K562 (cell line): ENCODE data around the gene PHLDB1. TPM values are rescaled to one million over a fixed set of nuclear protein-coding genes. Genes with fewer than 3 reads are reported as not detected.

Experiments used
- ATAC-seq: fragments of 200-7000 bp; cut with Tn5 transposase; 3 replicates; pipeline ENCODE4 v1.9.1; 2020; ENCODE audit warnings: moderate library complexity
- BruUV-seq: library from RNA; stranded (reverse); fragments of 400-500 nt; replicated peaks from 2 replicates; lab custom pipeline; 2021; lab: Mats Ljungman, UMichigan
- CTCF ChIA-PET: fragments of 300-600 bp; formaldehyde crosslinking; extraction: SDS; loops from one replicate; lab custom pipeline; 2021; ENCODE audit warnings: low intra/inter-chr PET ratio; lab: Yijun Ruan, JAX
- POLR2A ChIA-PET: fragments of 300-600, 350-650 bp; sonication (Branson Sonifier 250); formaldehyde crosslinking; extraction: SDS; loops from one replicate; lab custom pipeline; 2021; ENCODE audit warnings: antibody characterized with exemption, inconsistent platforms; lab: Yijun Ruan, JAX
- DNase-seq, 4 experiments: peaks; one replicate each; pipeline versions ENCODE4 v3.0.0 to v3.0.0-alpha.2; 2011 to 2018; ENCODE audit warnings: low spot score in 3 of 4, mixed read lengths in 3 of 4; ENCODE audit errors: extremely low read depth in 1 of 4
- FAIRE-seq: peaks from 2 replicates; lab custom pipeline; 2011; peaks lifted over from hg19 to GRCh38; lab: Jason Lieb, UNC
- H2AFZ ChIP-seq: 2 replicates; pipeline ENCODE4 v1.6.0; 2011; ENCODE audit warnings: low read depth, low read length, control low read depth, inconsistent platforms
- H3K27ac ChIP-seq: fragments of 200-600 bp; 3 replicates; pipeline ENCODE4 v1.8.0; 2011; ENCODE audit warnings: low read depth, mild to moderate bottlenecking, control low read depth, inconsistent platforms, low read length, moderate library complexity, mixed read lengths; ENCODE audit errors: extremely low read depth
- H3K27me3 ChIP-seq, 2 experiments: fragments of 300-600 bp in 1 of 2; 2 replicates in 1 of 2; 3 replicates in 1 of 2; pipeline versions ENCODE4 v1.6.0 to v1.8.0; 2011; ENCODE audit warnings: inconsistent platforms in 2 of 2, low read length in 2 of 2, mild to moderate bottlenecking in 1 of 2, mixed read lengths in 1 of 2, moderate library complexity in 1 of 2; ENCODE audit not compliant: control insufficient read depth in 2 of 2, insufficient read depth in 2 of 2
- H3K36me3 ChIP-seq: fragments of 300-600 bp; 3 replicates; pipeline ENCODE4 v1.8.0; 2011; ENCODE audit warnings: mild to moderate bottlenecking, low read length, inconsistent platforms; ENCODE audit not compliant: control insufficient read depth, insufficient read depth
- H3K4me1 ChIP-seq, 2 experiments: fragments of 200-600 bp in 1 of 2; replicated peaks in 1 of 2; 2 replicates in 1 of 2; 3 replicates in 1 of 2; pipeline versions ENCODE4 v1.5.1 to v1.8.0; 2011; ENCODE audit warnings: inconsistent platforms in 2 of 2, low read length in 2 of 2, mild to moderate bottlenecking in 1 of 2, mixed read lengths in 1 of 2, moderate library complexity in 1 of 2; ENCODE audit not compliant: control insufficient read depth in 2 of 2, insufficient read depth in 2 of 2
- H3K4me2 ChIP-seq: 2 replicates; pipeline ENCODE4 v1.6.1; 2011; ENCODE audit warnings: low read length, control low read depth, inconsistent platforms, mixed read lengths; ENCODE audit not compliant: insufficient read depth
- H3K4me3 ChIP-seq: fragments of 200-600 bp; sonication (generic), shearing (Covaris generic); 2 replicates; pipeline ENCODE4 v1.5.1; 2016; ENCODE audit warnings: control low read depth, inconsistent platforms
- H3K79me2 ChIP-seq: fragments of 200-600 bp; 3 replicates; pipeline ENCODE4 v1.8.0; 2011; ENCODE audit warnings: low read length, inconsistent platforms; ENCODE audit not compliant: control insufficient read depth, insufficient read depth
- H3K9ac ChIP-seq, 2 experiments: 2 replicates each; pipeline versions ENCODE4 v1.6.0 to v1.6.1; 2011; ENCODE audit warnings: low read depth in 2 of 2, low read length in 2 of 2, control low read depth in 1 of 2, inconsistent platforms in 1 of 2, mild to moderate bottlenecking in 1 of 2, mixed read lengths in 1 of 2; ENCODE audit not compliant: insufficient read depth in 1 of 2
- H3K9me1 ChIP-seq: one replicate; pipeline ENCODE4 v1.6.0; 2011; ENCODE audit warnings: inconsistent platforms, mild to moderate bottlenecking, low read length, moderate library complexity; ENCODE audit not compliant: control insufficient read depth, insufficient read depth
- H3K9me3 ChIP-seq: replicated peaks from 2 replicates; pipeline ENCODE4 v1.5.1; 2011; ENCODE audit warnings: low read depth, low read length, inconsistent platforms; ENCODE audit not compliant: control insufficient read depth, insufficient read depth
- H4K20me1 ChIP-seq: replicated peaks from 2 replicates; pipeline ENCODE4 v1.6.1; 2011; ENCODE audit warnings: low read length, inconsistent platforms, mixed read lengths; ENCODE audit not compliant: control insufficient read depth, insufficient read depth
- BRF1 ChIP-seq: IDR thresholded peaks from 3 replicates; pipeline ENCODE4 v1.6.1; 2011; ENCODE audit warnings: borderline replicate concordance, mild to moderate bottlenecking; ENCODE audit not compliant: insufficient read length; ENCODE audit errors: extremely low read depth
- FOXA1 ChIP-seq: fragments of 450-650 bp; IDR thresholded peaks from 2 replicates; pipeline ENCODE4 v1.6.1; 2016; ENCODE audit warnings: mild to moderate bottlenecking, borderline replicate concordance
- PYGO2 ChIP-seq: fragments of 450-650 bp; IDR thresholded peaks from 2 replicates; pipeline ENCODE4 v1.6.1; 2016; ENCODE audit warnings: mild to moderate bottlenecking, missing genetic modification characterization, moderate library complexity, missing compliant biosample characterization
- SFPQ ChIP-seq: fragments of 200-400 bp; formaldehyde crosslinking; IDR thresholded peaks from 2 replicates; pipeline ENCODE4 v1.6.1; 2017; ENCODE audit warnings: mild to moderate bottlenecking, low read depth, low read length, moderate library complexity
- WGBS: fragments of 100-300 bp; shearing (Covaris generic); methylation state at CpG from one replicate; pipeline ENCODE4 v1.1.6; 2016; ENCODE audit warnings: low coverage, mixed read lengths; ENCODE audit not compliant: insufficient coverage; ENCODE audit errors: missing lambda C conversion rate; 5-methylcytosine and 5-hydroxymethylcytosine counted together
- in situ Hi-C: fragments of 300-500 bp; cut with MboI; formaldehyde crosslinking; loops from 4 replicates; pipeline ENCODE4 v1.15.0; 2018; ENCODE audit warnings: inconsistent platforms, mixed read lengths
- intact Hi-C: fragments of 100-400 bp; cut with micrococcal nuclease; formaldehyde crosslinking; loops from 2 replicates; pipeline ENCODE4 v1.14.2; 2022
- polyA plus RNA-seq, 8 experiments: library from polyadenylated mRNA; depleted of rRNA in 4 of 8; stranded (reverse) in 5 of 8; unstranded in 3 of 8; fragments of >200 nt; fragmentation: Nextera tagmentation in 2 of 8; fragmentation: Illumina TruSeq in 1 of 8; extraction: Ambion mirVana in 2 of 8; extraction: Trizol in 1 of 8; gene quantifications; 2 replicates each; pipeline versions ENCODE4 v1.2.1 to v1.2.3, GENCODE V29; 2011 to 2014; ENCODE audit warnings: inconsistent platforms in 1 of 8, missing spikeins in 1 of 8
- total RNA-seq, 7 experiments: library from RNA; depleted of rRNA in 6 of 7; stranded (reverse); fragments of >200 nt in 6 of 7; fragmentation: Illumina TruSeq in 2 of 7; extraction: Trizol in 2 of 7; gene quantifications; 2 replicates each; pipeline versions ENCODE4 v1.2.1 to v1.2.3, GENCODE V29; 2011 to 2021; ENCODE audit warnings: low replicate concordance in 1 of 7
- TF ChIP-seq, protein P1 (sequence below): fragments of 450-650 bp; IDR thresholded peaks from 2 replicates; pipeline ENCODE4 v1.6.1; 2017; ENCODE audit warnings: mild to moderate bottlenecking, moderate library complexity
- TF ChIP-seq, protein P2 (sequence below): fragments of 450-650 bp; IDR thresholded peaks from one replicate; pipeline ENCODE4 v1.6.1; 2018; ENCODE audit warnings: mild to moderate bottlenecking, moderate library complexity; ENCODE audit not compliant: partially characterized antibody

PHLDB1 gene
- total and polyA plus RNA-seq, 9 of the 15 experiments (the other 6 are each of a cell fraction or from before 2014, with no cell fraction given) = 2.0 to 28.7 (median 16.2) TPM

DNA sequence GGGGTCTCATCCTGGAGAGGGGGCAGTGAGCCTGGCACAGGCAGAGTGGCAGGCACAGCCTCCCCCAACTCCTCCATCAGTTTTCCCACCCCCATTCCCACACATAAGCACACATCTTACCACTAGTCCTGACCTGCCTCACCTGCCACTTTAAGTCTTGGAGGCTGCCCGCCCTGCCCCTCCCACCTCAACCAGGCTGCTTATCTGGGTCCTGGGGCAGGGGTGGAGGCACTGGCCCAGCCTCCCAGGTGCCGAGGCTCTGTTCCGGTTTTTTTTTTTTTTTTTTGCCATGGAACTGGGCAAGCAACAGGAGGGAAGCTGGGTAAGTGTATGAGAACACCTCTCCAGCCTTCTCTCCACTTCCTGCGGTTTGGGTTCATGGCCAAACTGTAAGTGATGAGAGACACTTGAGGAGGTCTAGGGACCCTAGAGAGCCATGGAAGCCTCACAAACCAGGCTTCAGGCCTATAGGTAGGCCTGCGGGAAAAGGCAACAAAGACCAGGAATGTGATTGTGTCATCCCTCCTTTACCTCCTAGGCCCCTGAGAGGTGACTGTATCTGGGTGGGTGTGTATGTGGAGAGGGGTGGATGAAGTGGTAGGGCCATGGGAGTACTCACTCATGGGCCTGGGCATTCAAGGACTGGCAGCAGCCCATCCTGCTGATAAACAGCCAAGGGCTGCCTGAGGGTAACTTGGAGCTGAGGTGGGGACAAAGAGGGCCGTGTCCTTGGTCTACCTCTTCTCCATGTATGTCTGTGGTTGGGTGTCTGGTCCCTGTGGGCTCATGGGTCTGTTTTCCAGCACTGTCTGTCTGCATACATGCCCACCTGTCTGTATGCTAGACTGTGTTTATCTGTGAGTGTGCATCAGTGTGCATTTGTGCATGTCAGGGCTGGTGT, 22.6 kb downstream of the PHLDB1 start:
- H3K4me1 ChIP-seq = peaks cover 16 to 37% of the 10 kb centered on the region in 2 experiments; a peak in 4 of 5 replicates
- POLR2A ChIA-PET = interaction anchor here (0.8 to 1.1 kb wide), 2 partner anchors 18 to 283 kb away, joined by 3 to 5 read pairs; no protein-coding TSS in a partner anchor
- no peaks in the 10 kb centered on the region for H3K27me3 ChIP-seq
- in situ Hi-C loops = no loop called here
- no peaks in the 10 kb centered on the region for H3K79me2 ChIP-seq
- H3K9ac ChIP-seq = peak overlapping the region in 1 of 2 experiments; percentile 76; a peak in 1 of 4 replicates
- H3K27ac ChIP-seq = no peak overlapping the region
- BruUV-seq = no TSS peak
- peaks cover 35% of the 10 kb centered on the region; the same call in 2 of the 3 replicates for H3K36me3 ChIP-seq
- intact Hi-C loops = no loop called here
- CTCF ChIA-PET = no interaction called here
- H3K9me1 ChIP-seq = peaks cover 3% of the 10 kb centered on the region
- WGBS = 62% methylated on average over 5 of the region's 6 CpGs
- H3K4me2 ChIP-seq = no peak overlapping the region
- no peak for FAIRE-seq
- no peaks in the 10 kb centered on the region for H3K9me3 ChIP-seq
- DNase-seq = no peak
- peaks cover 5% of the 10 kb centered on the region; the same call in 1 of the 2 replicates for H4K20me1 ChIP-seq
- H3K4me3 ChIP-seq = no peak overlapping the region
- H2AFZ ChIP-seq = no peak overlapping the region
- no peak for ATAC-seq
- TF ChIP-seq, protein P1, sequence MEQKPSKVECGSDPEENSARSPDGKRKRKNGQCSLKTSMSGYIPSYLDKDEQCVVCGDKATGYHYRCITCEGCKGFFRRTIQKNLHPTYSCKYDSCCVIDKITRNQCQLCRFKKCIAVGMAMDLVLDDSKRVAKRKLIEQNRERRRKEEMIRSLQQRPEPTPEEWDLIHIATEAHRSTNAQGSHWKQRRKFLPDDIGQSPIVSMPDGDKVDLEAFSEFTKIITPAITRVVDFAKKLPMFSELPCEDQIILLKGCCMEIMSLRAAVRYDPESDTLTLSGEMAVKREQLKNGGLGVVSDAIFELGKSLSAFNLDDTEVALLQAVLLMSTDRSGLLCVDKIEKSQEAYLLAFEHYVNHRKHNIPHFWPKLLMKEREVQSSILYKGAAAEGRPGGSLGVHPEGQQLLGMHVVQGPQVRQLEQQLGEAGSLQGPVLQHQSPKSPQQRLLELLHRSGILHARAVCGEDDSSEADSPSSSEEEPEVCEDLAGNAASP = no peak
- TF ChIP-seq PYGO2 (tag) (no peak), SFPQ (no peak), BRF1 (no peak), FOXA1 (no peak)
- TF ChIP-seq, protein P2, sequence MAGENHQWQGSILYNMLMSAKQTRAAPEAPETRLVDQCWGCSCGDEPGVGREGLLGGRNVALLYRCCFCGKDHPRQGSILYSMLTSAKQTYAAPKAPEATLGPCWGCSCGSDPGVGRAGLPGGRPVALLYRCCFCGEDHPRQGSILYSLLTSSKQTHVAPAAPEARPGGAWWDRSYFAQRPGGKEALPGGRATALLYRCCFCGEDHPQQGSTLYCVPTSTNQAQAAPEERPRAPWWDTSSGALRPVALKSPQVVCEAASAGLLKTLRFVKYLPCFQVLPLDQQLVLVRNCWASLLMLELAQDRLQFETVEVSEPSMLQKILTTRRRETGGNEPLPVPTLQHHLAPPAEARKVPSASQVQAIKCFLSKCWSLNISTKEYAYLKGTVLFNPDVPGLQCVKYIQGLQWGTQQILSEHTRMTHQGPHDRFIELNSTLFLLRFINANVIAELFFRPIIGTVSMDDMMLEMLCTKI = no peak
